Colonic mucosa (tissue), 4 donors: Measurements from ENCODE around the gene VLDLR. TPM values are rescaled to one million over a fixed set of nuclear protein-coding genes. Genes with fewer than 3 reads are reported as not detected.

Source experiments
- DNase-seq: peaks from one replicate; pipeline ENCODE4 v3.0.0-alpha.2; 2020
- H3K27ac ChIP-seq: fragments of 200-600 bp; one replicate; pipeline ENCODE4 v1.8.0; 2021
- H3K27me3 ChIP-seq: fragments of 200-600 bp; one replicate; pipeline ENCODE4 v1.8.0; 2021
- H3K36me3 ChIP-seq: fragments of 200-600 bp; one replicate; pipeline ENCODE4 v1.8.0; 2021
- H3K4me1 ChIP-seq: fragments of 200-600 bp; one replicate; pipeline ENCODE4 v1.8.0; 2021; ENCODE audit warnings: mild to moderate bottlenecking
- H3K4me3 ChIP-seq: fragments of 200-600 bp; one replicate; pipeline ENCODE4 v1.8.0; 2021
- H3K9ac ChIP-seq, 2 donors: one replicate each; pipeline ENCODE4 v1.7.0; 2013; ENCODE audit warnings: control low read depth in 2 of 2, low read depth in 2 of 2, low read length in 2 of 2
- H3K9me3 ChIP-seq: fragments of 200-600 bp; one replicate; pipeline ENCODE4 v1.8.0; 2021
- CTCF ChIP-seq: fragments of 200-600 bp; IDR thresholded peaks from one replicate; pipeline ENCODE4 v1.8.0; 2022; ENCODE audit warnings: antibody characterized with exemption, mild to moderate bottlenecking
- intact Hi-C: fragments of 100-400 bp; cut with DNase I; formaldehyde crosslinking; loops from one replicate; pipeline ENCODE4 v1.14.1; 2022
- total RNA-seq, 2 donors: library from RNA; stranded (reverse); fragmentation: NEBNext Ultra II Directional in 1 of 2; extraction: Animal tissue kit (Norgen Biotek cat#: 25700) in 1 of 2; gene quantifications; one replicate each; pipeline ENCODE4 v1.2.1, GENCODE V29; 2021
- donor health status: healthy.
- donor health status: DM: no; HTN: no; CAD: no.
- donor health status: DM: no; HTN: no; CAD: no.

The VLDLR gene
- 10 to 100 TPM in 1 of 2 donors, 1 to 10 TPM in 1; 7.9 to 21.5 TPM for total RNA-seq

- Histone ChIP-seq H3K9me3 (no peaks in the 10 kb centered on the region), H3K4me3 (peak within 1 kb of the TSS; percentile 74), H3K4me1 (no peaks in the 10 kb centered on the region), H3K27ac (no peak within 1 kb of the TSS), H3K36me3 (no peaks in the 10 kb centered on the region), H3K9ac (peak within 1 kb of the TSS in 1 of 2 donors; percentile 74), H3K27me3 (peaks cover 4% of the 10 kb centered on the region)
- DNase-seq = peak; percentile 64
- intact Hi-C loops = no loop called here
- TF ChIP-seq CTCF = no peak
These were observed at the start of gene VLDLR for GRCh38 chr9:2621722-2622460. Gene VLDLR, plus strand, starts transcription at chr9:2621787. Its CDS starts 403 bp downstream, at chr9:2622190.

- Histone ChIP-seq H3K9ac (no peak overlapping the region), H3K4me3 (no peak overlapping the region), H3K4me1 (no peaks in the 10 kb centered on the region), H3K9me3 (no peaks in the 10 kb centered on the region), H3K27me3 (no peaks in the 10 kb centered on the region), H3K36me3 (no peaks in the 10 kb centered on the region), H3K27ac (no peak overlapping the region)
- intact Hi-C loops = no loop called here
- DNase-seq = no peak
- TF ChIP-seq CTCF = no peak
These were observed 47.4 kb upstream of the VLDLR start for GRCh38 chr9:2574203-2574602.

GRCh38 chr9:2576631-2577030, 45.0 kb upstream of the VLDLR start:
- intact Hi-C loops = no loop called here
- no peaks in the 10 kb centered on the region for H3K4me1 ChIP-seq
- H3K27me3 ChIP-seq = no peaks in the 10 kb centered on the region
- H3K9ac ChIP-seq = no peak overlapping the region
- no peak overlapping the region for H3K27ac ChIP-seq
- H3K9me3 ChIP-seq = no peaks in the 10 kb centered on the region
- no peak for TF ChIP-seq CTCF
- no peaks in the 10 kb centered on the region for H3K36me3 ChIP-seq
- peak; percentile 62 for DNase-seq
- H3K4me3 ChIP-seq = no peak overlapping the region

- H3K9ac ChIP-seq = no peak overlapping the region
- H3K36me3 ChIP-seq = no peaks in the 10 kb centered on the region
- H3K27me3 ChIP-seq = no peaks in the 10 kb centered on the region
- H3K4me3 ChIP-seq = no peak overlapping the region
- H3K9me3 ChIP-seq = no peaks in the 10 kb centered on the region
- intact Hi-C loops = no loop called here
- no peak for DNase-seq
- H3K4me1 ChIP-seq = no peaks in the 10 kb centered on the region
- TF ChIP-seq CTCF = no peak
- no peak overlapping the region for H3K27ac ChIP-seq
These were observed 38.1 kb upstream of the VLDLR start for GRCh38 chr9:2583308-2584013.

GRCh38 chr9:2591967-2592366, 29.6 kb upstream of the VLDLR start:
- Histone ChIP-seq H3K4me3 (no peak overlapping the region), H3K27ac (no peak overlapping the region), H3K36me3 (no peaks in the 10 kb centered on the region), H3K9ac (no peak overlapping the region), H3K9me3 (no peaks in the 10 kb centered on the region), H3K27me3 (no peaks in the 10 kb centered on the region), H3K4me1 (no peaks in the 10 kb centered on the region)
- TF ChIP-seq CTCF = no peak
- intact Hi-C loops = no loop called here
- DNase-seq = no peak
